SK-N-SH treated with all-trans-retinoic acid at 6 μM for 48 hours (cell line): ENCODE results near the gene ZNF606.

Experiments
- ATAC-seq: fragments of 200-7000 bp; cut with Tn5 transposase; 3 replicates; pipeline ENCODE4 v1.9.1; 2020; ENCODE audit warnings: mild to moderate bottlenecking, moderate library complexity
- BACH2 ChIP-seq: fragments of 250-450 bp; sonication (Bioruptor Pico); IDR thresholded peaks from 2 replicates; pipeline ENCODE4 v1.9.0; 2021; ENCODE audit warnings: mild to moderate bottlenecking, borderline replicate concordance
- CSDC2 ChIP-seq: fragments of 250-450 bp; sonication (Bioruptor Pico); IDR thresholded peaks from 2 replicates; pipeline ENCODE4 v1.5.0; 2020; ENCODE audit warnings: mild to moderate bottlenecking, moderate library complexity
- GLIS3 ChIP-seq: fragments of 250-450 bp; sonication (Bioruptor Pico); IDR thresholded peaks from 2 replicates; pipeline ENCODE4 v1.5.0; 2020; ENCODE audit warnings: mild to moderate bottlenecking, moderate library complexity
- ISL1 ChIP-seq: fragments of 250-450 bp; sonication (Bioruptor Pico); IDR thresholded peaks from 2 replicates; pipeline ENCODE4 v2.1.2; 2022; ENCODE audit warnings: mild to moderate bottlenecking, moderate library complexity
- OSR1 ChIP-seq: fragments of 250-450 bp; sonication (Bioruptor Pico); IDR thresholded peaks from 2 replicates; pipeline ENCODE4 v1.8.0; 2022; ENCODE audit warnings: moderate library complexity, mild to moderate bottlenecking, inconsistent platforms
- PPARA ChIP-seq: fragments of 250-450 bp; sonication (Bioruptor Pico); IDR thresholded peaks from 2 replicates; pipeline ENCODE4 v1.5.0; 2020; ENCODE audit warnings: mild to moderate bottlenecking, borderline replicate concordance
- SNAI2 ChIP-seq: fragments of 250-450 bp; sonication (Bioruptor Pico); IDR thresholded peaks from 2 replicates; pipeline ENCODE4 v1.5.0; 2020; ENCODE audit warnings: mild to moderate bottlenecking, moderate library complexity
- TCF4 ChIP-seq: fragments of 250-450 bp; sonication (Bioruptor Pico); IDR thresholded peaks from 2 replicates; pipeline ENCODE4 v1.8.0; 2021; ENCODE audit warnings: mild to moderate bottlenecking, moderate library complexity, borderline replicate concordance
- TOX ChIP-seq: fragments of 250-450 bp; sonication (Bioruptor Pico); IDR thresholded peaks from 2 replicates; pipeline ENCODE4 v1.8.0; 2021; ENCODE audit warnings: mild to moderate bottlenecking, moderate library complexity, borderline replicate concordance
- ZC3H10 ChIP-seq: fragments of 250-450 bp; sonication (Bioruptor Pico); IDR thresholded peaks from 2 replicates; pipeline ENCODE4 v1.5.1; 2021; ENCODE audit warnings: mild to moderate bottlenecking, moderate library complexity
- ZFP3 ChIP-seq: fragments of 250-450 bp; sonication (Bioruptor Pico); IDR thresholded peaks from 2 replicates; pipeline ENCODE4 v1.5.0; 2020; ENCODE audit warnings: mild to moderate bottlenecking, moderate library complexity
- ZNF565 ChIP-seq: fragments of 450-650 bp; formaldehyde crosslinking; conservative IDR thresholded peaks from 2 replicates; pipeline ENCODE4 v1.5.0; 2020; ENCODE audit warnings: low read depth, mild to moderate bottlenecking, moderate library complexity
- ZNF70 ChIP-seq: fragments of 450-650 bp; formaldehyde crosslinking; IDR thresholded peaks from 2 replicates; pipeline ENCODE4 v1.5.0; 2020; ENCODE audit warnings: mild to moderate bottlenecking, moderate library complexity
- ZNF8 ChIP-seq: fragments of 450-650 bp; formaldehyde crosslinking; IDR thresholded peaks from 2 replicates; pipeline ENCODE4 v1.5.0; 2020; ENCODE audit warnings: mild to moderate bottlenecking, moderate library complexity
- TF ChIP-seq, protein P1 (sequence below): fragments of 250-450 bp; sonication (Bioruptor Pico); IDR thresholded peaks from 2 replicates; pipeline ENCODE4 v1.8.0; 2021; ENCODE audit warnings: low read depth, mild to moderate bottlenecking, moderate library complexity, borderline replicate concordance
- TF ChIP-seq, protein P2 (sequence below): fragments of 250-450 bp; sonication (Bioruptor Pico); IDR thresholded peaks from 2 replicates; pipeline ENCODE4 v1.5.1; 2021; ENCODE audit warnings: mild to moderate bottlenecking, moderate library complexity
- TF ChIP-seq, protein P3 (sequence below): fragments of 250-450 bp; sonication (Bioruptor Pico); IDR thresholded peaks from 2 replicates; pipeline ENCODE4 v1.5.1; 2020; ENCODE audit warnings: low read depth, mild to moderate bottlenecking, moderate library complexity
- TF ChIP-seq, protein P4 (sequence below): fragments of 250-450 bp; sonication (Bioruptor Pico); IDR thresholded peaks from 2 replicates; pipeline ENCODE4 v1.5.0; 2020; ENCODE audit warnings: mild to moderate bottlenecking, moderate library complexity
- TF ChIP-seq, protein P5 (sequence below): fragments of 250-450 bp; sonication (Bioruptor Pico); IDR thresholded peaks from 2 replicates; pipeline ENCODE4 v1.8.0; 2020; ENCODE audit warnings: mild to moderate bottlenecking, moderate library complexity, borderline replicate concordance

The ZNF606 gene

DNA sequence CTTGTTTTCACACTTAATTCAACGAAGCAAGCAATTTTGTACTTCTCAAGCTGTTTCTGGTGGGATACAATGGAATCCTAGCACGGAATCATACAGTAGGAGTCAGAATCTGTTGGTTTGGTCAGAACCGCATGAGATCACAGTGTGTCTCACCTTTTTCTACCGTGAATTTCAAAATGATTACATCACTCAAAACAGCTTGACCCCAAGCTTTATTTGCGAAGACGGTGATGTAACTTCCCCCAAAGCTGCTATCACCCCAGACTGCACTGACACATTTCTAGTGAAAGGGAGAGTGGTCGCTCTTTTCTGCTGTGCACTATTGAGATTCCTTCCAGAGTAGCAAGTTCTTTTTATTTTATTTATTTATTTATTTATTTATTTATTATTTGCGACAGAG lies 37.9 kb downstream of the ZNF606 start:
- no peak for TF ChIP-seq ISL1 (CRISPR knock-in tag)
- no peak for TF ChIP-seq BACH2 (CRISPR knock-in tag)
- TF ChIP-seq, protein P1, sequence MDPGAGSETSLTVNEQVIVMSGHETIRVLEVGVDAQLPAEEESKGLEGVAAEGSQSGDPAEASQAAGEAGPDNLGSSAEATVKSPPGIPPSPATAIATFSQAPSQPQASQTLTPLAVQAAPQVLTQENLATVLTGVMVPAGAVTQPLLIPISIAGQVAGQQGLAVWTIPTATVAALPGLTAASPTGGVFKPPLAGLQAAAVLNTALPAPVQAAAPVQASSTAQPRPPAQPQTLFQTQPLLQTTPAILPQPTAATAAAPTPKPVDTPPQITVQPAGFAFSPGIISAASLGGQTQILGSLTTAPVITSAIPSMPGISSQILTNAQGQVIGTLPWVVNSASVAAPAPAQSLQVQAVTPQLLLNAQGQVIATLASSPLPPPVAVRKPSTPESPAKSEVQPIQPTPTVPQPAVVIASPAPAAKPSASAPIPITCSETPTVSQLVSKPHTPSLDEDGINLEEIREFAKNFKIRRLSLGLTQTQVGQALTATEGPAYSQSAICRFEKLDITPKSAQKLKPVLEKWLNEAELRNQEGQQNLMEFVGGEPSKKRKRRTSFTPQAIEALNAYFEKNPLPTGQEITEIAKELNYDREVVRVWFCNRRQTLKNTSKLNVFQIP (CRISPR knock-in tag): no peak
- TF ChIP-seq ZNF565 (CRISPR knock-in tag): no peak
- no peak for TF ChIP-seq OSR1 (CRISPR knock-in tag)
- TF ChIP-seq CSDC2: no peak
- TF ChIP-seq TOX: no peak
- TF ChIP-seq GLIS3 (CRISPR knock-in tag): no peak
- no peak for TF ChIP-seq ZNF70 (CRISPR knock-in tag)
- TF ChIP-seq ZNF8 (CRISPR knock-in tag): no peak
- ATAC-seq: no peak

DNA sequence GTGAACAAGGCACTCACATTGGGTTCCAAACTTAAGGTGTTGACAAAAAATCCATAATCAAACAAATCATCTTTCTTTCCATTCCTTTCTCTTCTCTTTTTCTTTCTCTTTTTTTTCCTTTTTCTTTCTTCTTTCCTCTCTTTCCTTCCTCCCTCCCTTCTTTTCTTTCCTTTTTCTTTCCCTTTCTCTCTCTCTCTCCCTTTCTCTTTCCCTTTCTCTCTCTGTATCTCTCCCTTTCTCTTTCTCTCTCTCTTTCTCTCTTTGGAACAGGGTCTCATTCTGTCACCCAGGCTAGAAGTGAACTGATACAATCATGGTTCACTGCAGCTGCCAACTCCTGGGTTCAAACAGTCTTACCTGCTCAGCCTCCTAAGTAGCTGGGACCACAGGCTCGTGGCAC lies 40.8 kb downstream of the ZNF606 start:
- TF ChIP-seq PPARA (CRISPR knock-in tag) (no peak), ISL1 (CRISPR knock-in tag) (no peak)
- no peak for ATAC-seq

DNA sequence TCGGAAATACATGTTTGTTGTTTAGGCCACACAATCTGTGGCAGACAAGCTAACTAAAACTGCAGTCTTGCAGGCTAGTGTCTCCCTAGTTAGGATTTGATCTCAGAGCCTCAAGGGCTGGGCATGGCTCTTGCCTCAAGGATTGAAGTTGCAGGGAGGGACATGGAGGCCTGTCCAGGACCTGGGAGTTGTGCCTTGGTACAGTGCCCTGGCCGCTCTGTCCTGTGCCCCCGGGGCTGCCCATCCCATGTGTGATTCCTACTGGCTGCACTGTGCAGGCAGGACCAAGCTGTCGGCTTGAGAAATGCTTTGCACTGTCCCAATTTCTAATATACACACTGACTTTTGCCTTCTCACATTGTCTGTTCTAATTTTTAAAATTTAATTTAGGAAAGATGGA lies 47.6 kb downstream of the ZNF606 start:
- no peak for TF ChIP-seq CSDC2
- no peak for TF ChIP-seq TCF4 (CRISPR knock-in tag)
- TF ChIP-seq, protein P2, sequence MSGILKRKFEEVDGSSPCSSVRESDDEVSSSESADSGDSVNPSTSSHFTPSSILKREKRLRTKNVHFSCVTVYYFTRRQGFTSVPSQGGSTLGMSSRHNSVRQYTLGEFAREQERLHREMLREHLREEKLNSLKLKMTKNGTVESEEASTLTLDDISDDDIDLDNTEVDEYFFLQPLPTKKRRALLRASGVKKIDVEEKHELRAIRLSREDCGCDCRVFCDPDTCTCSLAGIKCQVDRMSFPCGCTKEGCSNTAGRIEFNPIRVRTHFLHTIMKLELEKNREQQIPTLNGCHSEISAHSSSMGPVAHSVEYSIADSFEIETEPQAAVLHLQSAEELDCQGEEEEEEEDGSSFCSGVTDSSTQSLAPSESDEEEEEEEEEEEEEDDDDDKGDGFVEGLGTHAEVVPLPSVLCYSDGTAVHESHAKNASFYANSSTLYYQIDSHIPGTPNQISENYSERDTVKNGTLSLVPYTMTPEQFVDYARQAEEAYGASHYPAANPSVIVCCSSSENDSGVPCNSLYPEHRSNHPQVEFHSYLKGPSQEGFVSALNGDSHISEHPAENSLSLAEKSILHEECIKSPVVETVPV (CRISPR knock-in tag): no peak
- TF ChIP-seq, all 23 proteins: peak for 0
- ATAC-seq: no peak

DNA sequence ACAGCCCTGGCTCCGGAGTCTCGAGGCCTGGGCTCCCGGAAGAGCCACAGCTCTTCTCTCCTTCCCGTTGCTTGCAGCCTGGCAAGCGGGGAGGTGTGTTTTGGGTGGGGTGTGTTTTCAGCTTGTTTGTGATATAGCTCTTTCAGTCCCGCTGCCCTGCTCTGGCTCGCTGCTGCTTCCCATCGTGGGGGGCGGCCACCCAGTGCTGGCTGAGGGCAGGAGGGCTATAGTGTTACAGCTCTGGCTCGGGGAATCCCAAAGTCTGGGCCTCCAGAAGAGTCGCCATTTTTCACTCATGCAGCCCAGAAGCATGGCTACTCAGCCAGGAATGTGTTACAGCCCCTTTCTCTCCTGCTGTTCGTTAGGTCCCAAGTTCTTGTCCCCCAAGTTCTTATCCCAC lies 52.9 kb downstream of the ZNF606 start:
- TF ChIP-seq PPARA (CRISPR knock-in tag) (no peak), BACH2 (CRISPR knock-in tag) (no peak), ZNF8 (CRISPR knock-in tag) (no peak), TOX (no peak), CSDC2 (no peak), GLIS3 (CRISPR knock-in tag) (no peak), ZC3H10 (no peak), ISL1 (CRISPR knock-in tag) (no peak), ZNF70 (CRISPR knock-in tag) (no peak), SNAI2 (CRISPR knock-in tag) (no peak), ZFP3 (CRISPR knock-in tag) (no peak)
- TF ChIP-seq, protein P3, sequence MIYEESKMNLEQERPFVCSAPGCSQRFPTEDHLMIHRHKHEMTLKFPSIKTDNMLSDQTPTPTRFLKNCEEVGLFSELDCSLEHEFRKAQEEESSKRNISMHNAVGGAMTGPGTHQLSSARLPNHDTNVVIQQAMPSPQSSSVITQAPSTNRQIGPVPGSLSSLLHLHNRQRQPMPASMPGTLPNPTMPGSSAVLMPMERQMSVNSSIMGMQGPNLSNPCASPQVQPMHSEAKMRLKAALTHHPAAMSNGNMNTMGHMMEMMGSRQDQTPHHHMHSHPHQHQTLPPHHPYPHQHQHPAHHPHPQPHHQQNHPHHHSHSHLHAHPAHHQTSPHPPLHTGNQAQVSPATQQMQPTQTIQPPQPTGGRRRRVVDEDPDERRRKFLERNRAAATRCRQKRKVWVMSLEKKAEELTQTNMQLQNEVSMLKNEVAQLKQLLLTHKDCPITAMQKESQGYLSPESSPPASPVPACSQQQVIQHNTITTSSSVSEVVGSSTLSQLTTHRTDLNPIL (CRISPR knock-in tag): no peak
- TF ChIP-seq, protein P1 (CRISPR knock-in tag): no peak
- TF ChIP-seq, protein P2 (CRISPR knock-in tag): no peak
- TF ChIP-seq, protein P4, sequence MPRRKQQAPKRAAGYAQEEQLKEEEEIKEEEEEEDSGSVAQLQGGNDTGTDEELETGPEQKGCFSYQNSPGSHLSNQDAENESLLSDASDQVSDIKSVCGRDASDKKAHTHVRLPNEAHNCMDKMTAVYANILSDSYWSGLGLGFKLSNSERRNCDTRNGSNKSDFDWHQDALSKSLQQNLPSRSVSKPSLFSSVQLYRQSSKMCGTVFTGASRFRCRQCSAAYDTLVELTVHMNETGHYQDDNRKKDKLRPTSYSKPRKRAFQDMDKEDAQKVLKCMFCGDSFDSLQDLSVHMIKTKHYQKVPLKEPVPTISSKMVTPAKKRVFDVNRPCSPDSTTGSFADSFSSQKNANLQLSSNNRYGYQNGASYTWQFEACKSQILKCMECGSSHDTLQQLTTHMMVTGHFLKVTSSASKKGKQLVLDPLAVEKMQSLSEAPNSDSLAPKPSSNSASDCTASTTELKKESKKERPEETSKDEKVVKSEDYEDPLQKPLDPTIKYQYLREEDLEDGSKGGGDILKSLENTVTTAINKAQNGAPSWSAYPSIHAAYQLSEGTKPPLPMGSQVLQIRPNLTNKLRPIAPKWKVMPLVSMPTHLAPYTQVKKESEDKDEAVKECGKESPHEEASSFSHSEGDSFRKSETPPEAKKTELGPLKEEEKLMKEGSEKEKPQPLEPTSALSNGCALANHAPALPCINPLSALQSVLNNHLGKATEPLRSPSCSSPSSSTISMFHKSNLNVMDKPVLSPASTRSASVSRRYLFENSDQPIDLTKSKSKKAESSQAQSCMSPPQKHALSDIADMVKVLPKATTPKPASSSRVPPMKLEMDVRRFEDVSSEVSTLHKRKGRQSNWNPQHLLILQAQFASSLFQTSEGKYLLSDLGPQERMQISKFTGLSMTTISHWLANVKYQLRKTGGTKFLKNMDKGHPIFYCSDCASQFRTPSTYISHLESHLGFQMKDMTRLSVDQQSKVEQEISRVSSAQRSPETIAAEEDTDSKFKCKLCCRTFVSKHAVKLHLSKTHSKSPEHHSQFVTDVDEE: no peak
- TF ChIP-seq, protein P5, sequence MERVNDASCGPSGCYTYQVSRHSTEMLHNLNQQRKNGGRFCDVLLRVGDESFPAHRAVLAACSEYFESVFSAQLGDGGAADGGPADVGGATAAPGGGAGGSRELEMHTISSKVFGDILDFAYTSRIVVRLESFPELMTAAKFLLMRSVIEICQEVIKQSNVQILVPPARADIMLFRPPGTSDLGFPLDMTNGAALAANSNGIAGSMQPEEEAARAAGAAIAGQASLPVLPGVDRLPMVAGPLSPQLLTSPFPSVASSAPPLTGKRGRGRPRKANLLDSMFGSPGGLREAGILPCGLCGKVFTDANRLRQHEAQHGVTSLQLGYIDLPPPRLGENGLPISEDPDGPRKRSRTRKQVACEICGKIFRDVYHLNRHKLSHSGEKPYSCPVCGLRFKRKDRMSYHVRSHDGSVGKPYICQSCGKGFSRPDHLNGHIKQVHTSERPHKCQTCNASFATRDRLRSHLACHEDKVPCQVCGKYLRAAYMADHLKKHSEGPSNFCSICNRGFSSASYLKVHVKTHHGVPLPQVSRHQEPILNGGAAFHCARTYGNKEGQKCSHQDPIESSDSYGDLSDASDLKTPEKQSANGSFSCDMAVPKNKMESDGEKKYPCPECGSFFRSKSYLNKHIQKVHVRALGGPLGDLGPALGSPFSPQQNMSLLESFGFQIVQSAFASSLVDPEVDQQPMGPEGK: no peak
- ATAC-seq: no peak
